HG02642 (cell line): Measurements from ENCODE around the gene FOXN3.

ENCODE experiments used
- ATAC-seq: cut with Tn5 transposase; IDR thresholded peaks from one replicate; pipeline ENCODE4 v1.9.1; 2021; ENCODE audit warnings: mild to moderate bottlenecking; ENCODE audit not compliant: unreplicated experiment, poor library complexity

FOXN3 gene

DNA sequence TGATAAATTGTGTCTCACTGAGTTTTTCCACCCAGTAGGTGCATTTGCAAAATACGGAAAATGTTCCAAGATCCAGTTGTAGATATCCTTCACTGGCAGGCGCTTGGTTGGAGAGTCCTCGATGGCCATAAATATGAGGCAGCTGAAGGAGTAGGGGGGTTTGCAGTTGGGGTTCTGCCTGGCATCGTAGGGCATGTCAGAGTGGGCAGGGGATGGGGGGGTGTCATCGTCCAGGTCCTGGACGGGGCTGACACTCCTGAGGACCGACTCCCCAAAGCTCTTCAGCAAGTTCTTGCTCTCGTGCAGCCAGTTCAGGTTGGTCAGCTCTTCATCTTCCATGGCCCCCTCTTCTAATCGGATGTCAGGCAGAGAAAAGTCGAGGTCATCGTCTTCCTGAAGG lies 5.1 kb downstream of the FOXN3 start:
- no peak for ATAC-seq

DNA sequence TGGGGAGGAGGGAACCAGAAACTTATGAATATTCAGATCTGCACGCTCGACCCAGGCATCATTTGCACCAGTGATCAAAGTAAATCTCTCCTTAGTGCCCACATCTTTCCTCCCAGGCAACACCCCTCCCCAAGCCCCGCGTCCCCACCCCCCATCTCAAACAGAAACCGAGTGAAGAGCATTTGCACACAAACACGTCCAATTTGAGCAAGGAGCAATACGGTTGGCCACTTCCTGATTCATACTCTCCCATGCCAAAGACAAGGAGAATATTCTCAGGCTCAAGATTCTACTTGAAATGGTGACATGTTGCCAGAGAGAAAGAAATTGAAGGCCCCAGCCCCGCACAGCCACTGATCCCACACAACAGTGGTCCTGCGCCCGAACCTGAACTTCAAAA lies 7.1 kb downstream of the FOXN3 start:
- ATAC-seq: no peak

DNA sequence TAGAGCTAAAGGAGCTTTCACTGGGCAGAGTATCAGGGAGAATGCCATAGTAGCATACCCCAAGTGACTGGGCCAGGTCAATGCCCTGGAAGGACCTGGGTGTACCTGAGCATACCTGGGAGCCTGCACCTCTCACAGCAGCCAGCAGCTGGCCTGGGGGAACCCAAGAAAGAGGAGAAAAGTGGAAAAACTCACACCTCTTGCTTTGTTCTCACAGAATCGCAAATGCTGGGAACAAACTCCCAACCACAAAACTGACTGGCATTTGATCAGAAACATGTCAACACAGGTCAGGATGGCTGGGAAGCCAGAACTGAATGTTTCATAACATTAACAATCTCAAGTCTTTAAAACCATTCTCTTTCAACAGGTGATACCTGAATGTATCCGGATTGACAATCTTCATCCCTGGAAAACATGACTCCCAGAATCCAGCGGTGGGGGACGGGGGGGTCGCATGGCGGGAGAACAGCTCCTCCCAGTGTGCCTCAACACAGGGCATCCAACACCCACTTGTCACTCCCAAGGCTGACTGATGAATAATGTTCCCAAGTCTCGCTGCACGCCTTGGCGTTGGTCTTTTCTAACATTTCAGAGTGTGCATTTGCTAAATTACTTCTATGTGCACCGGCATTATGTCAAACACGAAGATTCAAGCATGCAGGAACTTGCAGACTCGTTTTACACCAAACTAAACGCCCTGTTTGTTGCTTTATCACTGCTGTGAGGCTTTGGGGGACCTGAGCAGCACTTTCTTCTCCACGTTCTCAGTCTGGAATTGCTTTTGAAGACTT lies 7.9 kb downstream of the FOXN3 start:
- no peak for ATAC-seq

DNA sequence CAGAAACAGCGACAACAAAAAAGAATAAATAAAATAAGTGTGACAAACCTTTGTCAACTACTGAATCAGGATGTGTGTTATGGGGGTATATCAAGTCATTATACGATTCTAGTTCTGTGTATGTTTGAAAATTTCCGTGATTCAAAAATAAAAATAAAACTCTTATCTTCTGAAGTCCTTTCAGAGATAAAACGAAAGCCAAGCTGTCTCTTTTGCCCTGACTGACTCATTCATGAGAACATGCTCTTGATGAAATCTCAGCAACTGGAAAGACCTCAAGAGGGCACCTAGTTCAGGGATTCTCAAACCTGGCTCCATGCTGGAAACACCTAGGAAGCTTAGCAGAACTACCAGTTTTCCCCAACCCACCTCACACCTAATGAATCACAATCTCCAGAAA lies 9.2 kb downstream of the FOXN3 start:
- no peak for ATAC-seq

DNA sequence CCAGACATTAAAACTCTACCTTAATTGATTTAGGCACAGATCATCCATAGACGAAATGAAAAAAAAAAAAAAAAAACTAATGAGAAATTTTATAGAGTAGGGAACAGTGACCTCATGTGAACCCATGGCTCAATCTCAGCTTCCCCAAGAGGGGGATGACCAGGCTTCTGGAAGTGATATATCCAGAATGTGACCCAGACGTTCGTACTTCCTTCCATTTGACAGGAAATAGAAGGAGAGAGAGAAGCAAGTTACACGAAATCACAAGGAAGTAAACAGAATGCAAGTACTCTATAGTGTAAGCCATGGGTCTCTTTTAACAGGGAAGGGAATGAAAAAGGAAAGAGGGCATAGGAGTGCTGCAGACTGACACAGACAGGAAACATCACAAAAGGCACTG lies 10.1 kb downstream of the FOXN3 start:
- no peak for ATAC-seq

DNA sequence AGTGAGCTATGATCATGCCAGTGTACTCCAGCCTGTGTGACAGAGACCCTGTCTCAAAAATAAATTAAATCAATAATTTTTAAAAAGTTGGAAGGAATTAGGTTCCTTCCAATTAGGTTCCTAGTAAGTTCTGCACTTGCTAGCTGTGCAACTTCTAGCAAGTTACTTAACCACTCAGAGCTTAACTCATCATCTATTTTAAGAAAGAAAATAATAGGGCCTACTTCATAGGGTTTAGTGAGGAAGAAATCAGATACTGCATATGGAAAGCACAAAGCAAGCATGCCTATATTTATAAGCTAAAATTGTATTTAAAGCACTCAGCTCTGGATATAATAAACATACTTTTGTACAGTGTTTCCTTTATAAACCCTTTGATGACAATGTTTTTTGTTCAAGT lies 10.7 kb downstream of the FOXN3 start:
- no peak for ATAC-seq

DNA sequence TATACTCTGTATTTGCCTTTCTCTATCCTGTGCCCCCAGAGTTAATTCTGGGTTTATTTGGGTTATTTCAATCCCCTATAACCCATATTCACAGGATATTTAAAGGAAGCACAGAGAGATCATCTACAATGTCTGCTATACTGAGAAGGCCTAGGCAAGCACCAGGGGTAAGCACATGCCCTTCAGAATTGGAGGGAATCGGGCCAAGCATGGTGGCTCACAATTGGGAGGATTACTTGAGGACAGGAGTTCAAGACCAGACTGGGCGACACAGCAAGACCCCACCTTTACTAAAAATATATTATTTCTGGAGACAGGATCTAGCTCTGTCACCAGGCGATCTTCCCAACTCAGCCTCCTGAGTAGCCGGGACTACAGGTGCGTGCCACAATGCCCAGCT lies 11.3 kb downstream of the FOXN3 start:
- no peak for ATAC-seq

DNA sequence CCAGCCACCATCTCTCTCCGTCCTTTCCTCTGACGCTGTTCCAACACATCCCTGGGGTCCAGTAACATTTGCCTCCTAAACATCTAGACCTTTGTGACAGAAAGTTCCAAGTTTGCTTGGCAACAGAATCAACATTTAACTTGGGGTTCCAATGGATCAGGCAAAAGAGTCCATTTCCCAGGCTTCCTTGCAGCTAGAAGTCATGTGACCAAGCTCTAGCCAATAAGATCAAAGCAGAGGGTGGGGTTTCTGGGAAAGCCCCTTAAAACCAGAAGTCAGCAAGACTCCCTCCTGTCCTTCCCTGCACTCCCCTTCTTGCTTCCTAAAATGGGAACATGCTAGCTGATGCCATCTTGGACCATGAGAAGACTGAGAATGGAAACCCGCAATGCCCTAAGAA lies 14.7 kb downstream of the FOXN3 start:
- ATAC-seq: no peak

DNA sequence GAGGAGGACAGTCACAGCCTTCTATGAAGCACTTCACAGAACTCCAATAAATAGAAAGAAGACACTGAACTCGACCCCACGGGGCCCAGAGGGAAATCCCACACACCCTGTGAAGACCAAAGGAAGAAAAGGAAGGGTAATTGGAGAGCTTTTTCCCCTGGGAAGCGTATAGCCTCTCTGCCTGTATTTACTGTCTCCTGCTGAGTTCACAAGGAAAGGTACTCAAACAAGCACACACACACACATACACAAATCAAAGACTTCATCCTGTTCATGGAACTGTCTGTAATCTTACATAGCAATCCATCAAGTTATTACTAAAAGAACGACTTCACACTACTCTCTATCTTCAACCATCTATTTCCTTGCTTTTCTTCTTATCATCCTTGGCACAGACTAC lies 15.3 kb downstream of the FOXN3 start:
- no peak for ATAC-seq

DNA sequence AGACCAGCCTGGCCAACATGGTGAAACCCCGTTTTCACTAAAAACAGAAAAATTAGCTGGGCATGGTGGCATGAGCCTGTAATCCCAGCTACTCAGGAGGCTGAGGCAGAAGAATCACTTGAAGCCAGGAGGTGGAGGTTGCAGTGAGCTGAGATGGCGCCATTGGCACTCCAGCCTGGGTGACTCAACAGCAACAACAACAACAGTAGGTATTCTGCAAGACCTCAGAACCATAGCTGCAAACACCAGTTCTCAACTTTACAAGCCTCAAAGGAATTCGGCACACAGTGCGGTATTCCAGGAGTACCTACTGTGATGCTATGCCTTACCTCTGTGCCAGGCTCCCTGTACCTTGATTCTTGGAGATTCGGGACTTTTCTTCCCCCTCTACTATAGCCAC lies 15.8 kb downstream of the FOXN3 start:
- no peak for ATAC-seq

DNA sequence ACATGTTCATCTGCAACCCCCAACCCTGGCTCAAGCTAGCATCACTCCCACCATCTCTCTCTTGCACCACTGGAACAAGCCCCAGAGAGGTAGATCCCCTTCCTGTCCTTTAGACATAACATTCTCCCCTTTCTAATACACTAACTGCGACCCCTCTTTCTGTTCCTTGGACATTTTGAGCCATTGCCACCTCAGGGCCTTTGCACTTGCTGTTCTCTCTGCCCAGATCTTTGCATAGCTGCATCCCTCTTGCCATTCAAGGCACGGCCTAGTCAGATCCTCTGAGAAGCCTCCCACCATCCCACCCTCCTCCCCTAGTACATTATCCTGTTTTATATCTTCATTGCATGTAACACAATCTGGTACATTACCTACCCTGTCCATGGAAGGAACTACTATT lies 16.5 kb downstream of the FOXN3 start:
- no peak for ATAC-seq

DNA sequence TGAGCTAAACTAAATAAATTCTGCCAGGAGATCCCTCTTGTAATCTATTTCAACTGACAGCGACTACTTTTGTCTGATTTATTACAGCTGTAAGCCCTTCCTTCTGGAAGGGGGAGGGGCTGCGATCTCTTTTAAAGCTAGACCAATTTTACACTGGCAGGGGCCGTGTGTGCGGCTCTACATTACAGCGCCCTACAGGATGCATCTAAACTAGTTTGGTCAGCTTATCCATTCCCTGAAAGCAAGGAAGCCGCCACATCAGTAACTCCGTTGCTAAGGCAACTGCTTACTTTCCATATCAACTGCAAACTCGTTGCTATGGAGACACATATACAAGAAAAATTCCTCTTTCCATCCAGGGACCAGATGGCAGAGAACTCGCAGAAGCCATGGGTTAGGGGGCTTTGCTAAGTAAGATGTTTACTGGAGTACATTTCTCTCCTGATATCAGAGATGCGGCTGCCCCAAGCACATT lies 17.4 kb downstream of the FOXN3 start:
- no peak for ATAC-seq

DNA sequence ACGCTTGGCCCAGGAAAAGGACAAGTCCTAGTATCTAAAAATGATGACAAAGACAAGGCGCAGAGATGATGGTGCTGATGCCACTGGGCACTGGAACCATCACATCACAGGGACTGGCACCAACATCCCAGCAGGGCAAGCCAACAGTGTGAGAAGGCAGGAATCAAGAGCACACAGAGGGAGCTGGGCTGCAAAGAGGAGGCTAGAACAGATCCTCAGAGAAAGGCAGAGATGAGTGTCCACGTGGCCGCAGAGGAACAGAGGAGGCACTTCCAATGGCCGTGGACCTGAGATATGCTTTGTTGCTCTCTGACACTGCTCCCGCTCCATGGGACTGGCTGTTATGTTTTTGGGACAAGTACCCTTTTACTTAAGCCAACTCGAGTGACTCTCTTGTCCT lies 17.9 kb downstream of the FOXN3 start:
- ATAC-seq: no peak

DNA sequence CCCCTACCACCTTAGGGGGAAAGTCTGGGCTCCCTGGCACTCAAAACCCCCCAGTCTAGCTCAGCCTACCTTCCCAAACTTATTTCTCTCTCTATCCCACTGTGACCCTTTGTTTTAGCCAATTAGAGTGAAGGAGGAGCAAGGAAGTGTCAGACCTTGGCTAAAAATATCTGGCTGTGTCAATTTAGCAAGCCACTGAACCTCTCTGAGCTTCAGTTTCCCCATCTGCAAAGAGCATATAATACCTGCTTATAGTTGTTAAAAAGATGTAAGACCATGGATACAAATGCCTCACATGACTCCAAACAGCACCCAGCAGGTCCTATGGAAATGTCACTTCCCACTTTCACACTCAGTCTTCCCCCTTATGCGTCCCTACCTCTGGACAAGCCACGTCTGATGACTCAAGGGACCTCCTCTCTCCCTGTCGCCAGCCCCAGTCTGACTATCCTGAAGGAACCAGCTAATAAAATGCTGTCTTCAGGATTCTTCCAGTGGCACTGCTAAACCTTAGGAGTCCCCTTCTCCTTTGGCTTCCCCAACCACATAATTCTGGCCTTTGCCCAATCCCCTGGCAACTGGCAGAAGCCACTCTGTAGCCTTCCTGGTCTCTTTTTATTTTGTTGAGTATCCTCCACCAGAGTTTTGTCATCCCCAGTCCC lies 19.3 kb downstream of the FOXN3 start:
- ATAC-seq: no peak

DNA sequence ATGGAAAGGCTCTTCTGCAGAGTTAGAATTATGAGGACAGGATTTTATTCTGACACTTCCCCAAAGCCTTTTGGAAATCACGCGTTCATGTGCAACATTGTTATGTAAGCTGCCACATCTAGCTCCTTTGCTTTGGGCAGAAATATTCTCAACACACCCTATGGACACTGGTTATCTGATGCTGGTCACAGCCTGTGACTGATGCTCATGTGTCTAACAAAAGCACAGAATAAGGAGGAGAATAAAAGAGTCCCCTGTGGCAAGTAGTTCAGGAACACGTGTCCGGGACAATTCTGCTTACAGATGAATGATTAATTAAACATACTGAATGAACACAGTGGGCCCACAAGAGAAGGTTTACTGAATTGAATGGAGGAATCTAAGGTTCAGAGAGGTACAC lies 22.1 kb downstream of the FOXN3 start:
- no peak for ATAC-seq

DNA sequence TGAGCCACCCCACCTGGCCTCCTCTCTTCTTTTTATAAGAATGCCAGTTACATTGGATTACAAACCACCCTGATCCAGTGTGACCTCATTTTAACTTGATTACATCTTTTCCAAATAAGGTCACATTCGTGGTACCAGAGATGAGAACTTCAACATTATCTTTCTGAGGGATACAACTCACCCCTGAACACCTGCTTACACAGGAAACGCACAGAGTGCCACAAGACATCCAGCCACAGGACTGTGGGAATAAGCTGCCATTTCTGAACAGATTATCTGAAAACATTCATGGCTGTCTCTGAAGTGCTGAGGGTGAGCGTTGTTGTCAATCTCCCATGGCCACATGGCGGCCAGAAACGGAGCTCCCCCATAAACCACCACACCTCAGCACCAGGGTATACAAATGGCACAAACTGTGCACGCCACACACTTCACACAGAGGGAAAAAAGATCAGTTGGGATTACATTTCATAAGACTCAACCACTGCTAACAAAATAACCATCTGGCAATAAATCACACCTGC lies 23.7 kb downstream of the FOXN3 start:
- no peak for ATAC-seq

DNA sequence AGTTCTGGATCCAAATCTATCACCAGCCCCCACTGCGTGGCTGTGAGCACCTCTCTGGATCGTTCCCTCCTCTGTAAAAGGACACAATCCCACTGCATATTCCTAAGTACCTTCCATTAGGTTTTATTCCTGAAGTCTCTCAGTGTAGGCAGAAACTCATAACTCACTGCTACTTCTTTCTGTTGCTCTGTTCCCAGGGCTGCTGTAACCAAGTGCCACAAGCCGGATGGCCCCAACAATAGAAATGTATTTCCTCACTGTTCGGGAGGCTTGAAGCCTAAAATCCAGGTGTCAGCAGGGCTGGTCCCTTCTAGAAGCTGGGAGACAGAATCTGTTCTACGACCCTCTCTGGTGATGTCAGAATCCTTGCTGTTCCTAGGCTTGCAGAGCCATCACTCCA lies 24.9 kb downstream of the FOXN3 start:
- no peak for ATAC-seq

DNA sequence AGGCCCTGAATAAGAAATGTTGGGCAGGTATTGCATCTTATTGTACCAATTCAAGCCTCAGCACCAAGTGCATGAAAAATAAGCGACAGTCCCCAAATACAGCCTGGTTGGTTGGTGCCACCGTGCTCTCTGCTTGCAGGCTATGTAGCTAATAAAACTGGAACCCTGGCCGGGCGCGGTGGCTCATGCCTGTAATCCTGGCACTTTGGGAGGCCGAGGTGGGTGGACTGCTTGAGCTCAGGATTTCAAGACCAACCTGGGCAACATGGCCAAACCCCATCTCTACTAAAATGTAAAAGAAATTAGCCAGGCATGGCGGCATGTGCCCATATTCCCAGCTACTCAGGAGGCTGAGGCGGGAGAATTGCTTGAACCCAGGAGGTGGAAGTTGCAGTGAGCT lies 25.5 kb downstream of the FOXN3 start:
- ATAC-seq: no peak

DNA sequence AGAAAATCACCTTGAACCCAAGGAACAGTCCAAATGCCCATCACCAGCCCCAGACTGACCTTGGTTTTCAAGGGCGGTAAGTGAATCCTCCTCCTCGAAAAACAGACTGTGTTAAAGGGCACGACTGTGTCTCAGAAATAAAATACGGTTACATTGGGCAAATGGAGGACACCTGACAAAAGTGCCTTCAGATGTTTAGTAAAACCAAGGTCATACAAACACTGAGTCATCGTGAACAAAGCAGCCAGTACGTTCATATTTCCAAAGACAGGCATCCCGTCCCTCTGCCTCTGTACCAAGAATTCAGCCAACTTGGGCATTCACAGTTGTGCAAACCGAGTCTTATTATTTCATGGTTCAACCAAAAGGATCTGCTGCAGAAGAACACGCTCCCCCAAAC lies 25.9 kb downstream of the FOXN3 start:
- no peak for ATAC-seq

DNA sequence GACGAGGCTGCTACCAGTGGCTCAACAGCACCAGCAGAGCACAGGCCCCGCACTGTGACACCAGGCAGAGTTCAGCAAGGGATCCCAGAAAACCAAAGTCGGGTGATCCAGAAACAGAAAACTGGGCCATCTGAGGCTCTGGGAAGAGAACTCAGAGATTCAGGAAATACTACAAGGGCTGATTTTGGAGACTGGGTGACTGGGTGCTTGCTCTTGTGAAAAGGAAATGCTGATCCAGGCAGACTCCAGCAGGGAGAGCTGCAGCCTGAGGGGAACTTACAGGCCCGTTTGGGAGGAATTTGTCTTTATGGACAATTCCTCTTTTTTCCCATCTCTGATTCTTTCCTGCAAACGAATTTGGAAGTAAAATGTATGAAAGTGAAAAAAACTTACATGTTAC lies 28.2 kb downstream of the FOXN3 start:
- ATAC-seq: no peak

DNA sequence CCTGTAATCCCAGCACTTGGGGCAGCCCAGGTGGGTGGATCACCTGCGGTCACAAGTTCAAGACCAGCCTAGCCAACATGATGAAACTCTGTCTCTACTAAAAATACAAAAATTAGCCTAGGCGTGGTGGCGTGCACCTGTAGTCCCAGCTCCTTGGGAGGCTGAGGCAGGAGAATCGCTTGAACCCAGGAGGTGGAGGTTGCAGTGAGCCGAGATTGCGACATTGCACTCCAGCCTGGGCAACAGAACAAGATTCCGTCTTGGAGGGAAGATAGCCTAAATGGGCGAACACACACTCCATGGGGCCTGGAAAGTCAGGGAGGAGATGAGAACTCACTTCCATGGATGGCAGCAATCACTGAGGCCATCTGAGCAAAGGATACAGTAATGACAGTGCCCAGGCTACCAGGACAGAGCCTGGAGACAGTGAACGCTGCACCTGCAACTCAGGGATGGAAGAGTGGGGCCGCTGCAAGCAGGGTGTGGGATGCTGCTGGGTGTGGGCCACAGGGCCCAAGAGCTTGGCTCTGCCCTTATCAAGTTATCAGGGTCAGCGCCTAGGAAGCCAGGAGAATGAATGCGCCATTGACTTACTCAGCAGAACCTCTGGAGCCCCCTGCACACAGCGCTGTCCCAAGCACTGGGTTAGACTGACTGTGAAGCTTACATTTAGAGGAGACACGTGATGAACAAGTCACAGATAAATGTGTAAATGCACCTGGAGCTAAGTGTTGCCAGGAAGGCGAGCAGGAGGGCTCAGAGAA lies 28.9 kb downstream of the FOXN3 start:
- ATAC-seq: no peak
